GM12801 (cell line): ENCODE results near the gene TRMT44.

Source experiments
- TF ChIP-seq, protein P1 (sequence below): IDR thresholded peaks from one replicate; pipeline ENCODE4 v1.5.1; 2011; ENCODE audit warnings: control low read depth; ENCODE audit not compliant: insufficient read length; ENCODE audit errors: extremely low read depth

Gene TRMT44

DNA sequence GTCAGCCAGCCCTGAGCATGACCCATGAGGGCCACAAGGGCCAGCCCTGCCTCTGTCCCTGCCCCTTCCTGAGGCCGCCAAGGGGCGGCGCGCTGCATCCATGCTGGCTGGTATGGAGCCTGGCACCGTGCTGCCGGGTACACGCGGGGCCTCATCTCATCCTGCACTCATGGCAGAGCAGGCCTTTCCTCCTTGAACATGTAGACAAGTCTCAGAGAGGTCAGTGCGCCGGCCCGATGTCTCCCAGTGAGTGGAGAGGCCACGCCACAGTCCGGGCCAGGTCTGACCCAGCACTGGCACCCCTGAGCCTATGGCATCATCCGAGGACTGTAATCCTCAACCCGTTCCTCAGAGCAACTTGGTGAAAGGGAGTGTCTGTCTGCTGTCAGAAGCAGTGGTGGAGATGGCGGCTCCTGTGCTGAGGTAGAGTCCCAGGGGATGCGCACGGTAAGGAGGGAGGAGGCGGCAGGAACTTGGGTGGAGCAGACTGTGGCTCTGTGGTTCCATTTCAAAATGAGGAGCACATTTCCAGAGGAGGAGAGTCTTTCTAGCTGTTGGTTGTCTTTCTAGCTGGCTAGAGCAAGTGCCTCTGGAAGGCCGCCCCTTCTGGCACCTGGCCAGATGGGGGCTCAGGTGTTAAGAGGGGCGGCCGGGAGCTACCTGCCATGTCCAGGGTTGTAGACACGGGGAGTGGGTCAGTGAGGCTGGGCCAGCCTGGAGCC lies 32.8 kb downstream of the TRMT44 start:
- TF ChIP-seq, protein P1, sequence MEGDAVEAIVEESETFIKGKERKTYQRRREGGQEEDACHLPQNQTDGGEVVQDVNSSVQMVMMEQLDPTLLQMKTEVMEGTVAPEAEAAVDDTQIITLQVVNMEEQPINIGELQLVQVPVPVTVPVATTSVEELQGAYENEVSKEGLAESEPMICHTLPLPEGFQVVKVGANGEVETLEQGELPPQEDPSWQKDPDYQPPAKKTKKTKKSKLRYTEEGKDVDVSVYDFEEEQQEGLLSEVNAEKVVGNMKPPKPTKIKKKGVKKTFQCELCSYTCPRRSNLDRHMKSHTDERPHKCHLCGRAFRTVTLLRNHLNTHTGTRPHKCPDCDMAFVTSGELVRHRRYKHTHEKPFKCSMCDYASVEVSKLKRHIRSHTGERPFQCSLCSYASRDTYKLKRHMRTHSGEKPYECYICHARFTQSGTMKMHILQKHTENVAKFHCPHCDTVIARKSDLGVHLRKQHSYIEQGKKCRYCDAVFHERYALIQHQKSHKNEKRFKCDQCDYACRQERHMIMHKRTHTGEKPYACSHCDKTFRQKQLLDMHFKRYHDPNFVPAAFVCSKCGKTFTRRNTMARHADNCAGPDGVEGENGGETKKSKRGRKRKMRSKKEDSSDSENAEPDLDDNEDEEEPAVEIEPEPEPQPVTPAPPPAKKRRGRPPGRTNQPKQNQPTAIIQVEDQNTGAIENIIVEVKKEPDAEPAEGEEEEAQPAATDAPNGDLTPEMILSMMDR = no peak

DNA sequence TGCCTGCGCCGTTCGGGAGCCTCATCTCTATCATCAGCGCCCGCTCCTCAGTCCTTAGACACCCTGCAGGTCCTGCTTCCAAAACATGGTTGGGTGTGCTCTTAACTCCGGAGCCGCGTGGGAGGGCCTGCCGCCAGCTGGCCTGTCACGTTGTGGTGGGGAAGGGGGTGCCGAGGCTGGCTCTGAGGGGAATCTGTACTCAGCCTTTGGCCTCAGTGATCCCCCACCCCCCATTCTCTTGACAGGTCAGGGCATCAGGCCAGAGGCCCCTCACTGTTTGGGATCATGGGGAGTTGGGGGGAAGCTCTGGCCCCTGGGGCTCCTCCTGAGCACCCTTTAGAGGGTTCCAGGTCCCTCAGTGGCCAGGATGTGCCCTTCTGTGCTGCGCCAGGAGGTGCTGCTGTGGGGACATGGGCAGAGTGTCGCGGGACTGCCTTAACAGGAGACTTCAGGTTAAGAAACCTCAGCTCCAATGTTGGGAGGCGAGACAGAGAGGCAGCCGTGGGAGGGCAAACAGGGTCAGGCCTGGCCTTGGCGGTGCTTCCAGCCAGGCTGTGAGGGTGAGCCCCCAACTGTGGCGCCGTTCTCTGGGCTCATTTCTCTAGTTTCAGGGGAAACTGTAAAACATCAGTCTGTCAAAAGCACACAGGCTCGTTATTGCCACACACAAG lies 33.5 kb downstream of the TRMT44 start:
- TF ChIP-seq, protein P1 = no peak

DNA sequence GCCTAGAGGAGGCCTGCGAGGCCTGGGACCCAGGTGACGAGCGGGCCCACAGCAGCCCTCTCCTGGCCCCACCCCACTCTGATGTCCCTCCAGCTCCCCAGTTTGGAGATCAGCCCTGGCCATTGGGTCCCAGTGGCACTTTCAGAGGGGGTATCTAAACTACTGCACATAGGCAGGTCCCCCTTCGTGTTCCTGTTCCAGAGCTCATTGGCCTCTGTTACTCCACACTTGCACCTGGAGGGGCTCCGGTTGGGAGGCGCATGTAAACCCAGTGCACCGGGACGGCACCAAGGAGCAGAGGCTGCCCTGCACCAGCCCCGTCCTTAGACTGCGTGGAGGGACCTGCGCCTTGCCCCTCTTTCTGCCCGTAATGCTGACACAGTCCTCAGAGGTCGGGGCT lies 34.3 kb downstream of the TRMT44 start:
- TF ChIP-seq, protein P1 = no peak

DNA sequence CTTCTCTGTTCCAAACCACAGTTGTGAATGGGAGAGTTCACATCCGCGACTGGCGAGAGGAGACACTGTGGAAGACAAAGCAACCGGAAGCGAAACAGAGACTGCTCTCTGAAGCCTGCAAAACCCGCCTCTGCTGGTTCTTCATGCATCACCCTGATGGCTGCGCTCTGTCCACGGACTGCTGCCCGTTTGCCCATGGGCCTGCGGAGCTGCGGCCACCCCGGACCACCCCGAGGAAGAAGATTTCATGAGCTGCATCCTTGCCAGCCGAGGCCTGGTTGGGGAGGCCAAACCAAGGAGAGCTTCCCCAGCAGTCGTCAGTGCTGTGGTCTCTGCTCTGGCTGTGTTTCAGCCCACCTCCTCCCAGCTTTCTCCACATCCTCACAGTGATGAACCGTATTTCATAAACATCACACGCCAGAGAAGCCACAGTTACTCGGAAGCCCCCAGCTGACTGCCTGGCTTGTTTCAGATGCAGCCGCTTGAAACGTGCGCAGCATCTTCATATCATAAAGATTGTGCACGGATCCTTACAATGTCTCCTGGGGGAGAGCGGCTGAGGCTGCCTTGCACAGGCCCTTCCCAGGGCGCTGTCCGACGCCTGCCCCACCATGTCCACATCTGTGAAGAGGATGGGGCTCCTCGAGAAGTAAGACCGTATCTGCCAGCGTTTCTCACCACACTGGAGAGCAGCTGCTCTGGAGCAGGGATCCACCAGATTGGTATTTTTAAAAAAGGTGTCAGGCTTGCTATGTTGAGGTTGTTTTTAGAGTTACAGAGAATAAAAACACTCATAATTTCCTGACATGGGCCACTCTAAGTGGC lies 35.4 kb downstream of the TRMT44 start:
- TF ChIP-seq, protein P1 = no peak

DNA sequence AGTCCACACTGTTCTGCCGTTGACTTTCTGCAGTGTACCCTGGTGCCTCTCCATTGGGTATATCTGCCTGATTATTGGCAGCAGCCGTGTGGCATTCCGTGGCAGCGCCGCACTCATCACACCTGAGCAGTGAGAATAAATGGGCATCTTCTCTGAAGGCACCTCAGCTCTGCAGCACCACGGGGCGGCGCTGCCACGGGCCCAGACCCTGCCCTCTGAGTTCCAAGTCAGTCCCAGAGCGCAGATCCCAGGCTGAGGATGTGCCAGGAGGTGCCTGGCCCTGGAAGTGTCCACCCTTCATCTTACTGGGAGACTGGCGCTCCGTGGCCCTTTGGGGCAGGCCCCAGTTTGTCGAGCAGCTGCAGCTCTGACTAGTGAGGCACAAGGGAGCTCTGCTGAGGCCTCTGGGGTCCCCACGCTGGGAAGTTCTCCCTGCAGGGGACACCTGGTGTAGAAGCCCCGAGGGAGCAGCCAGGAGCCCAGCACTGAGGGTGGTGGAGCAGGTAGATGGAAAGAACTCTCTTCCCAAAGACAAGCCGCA lies 36.6 kb downstream of the TRMT44 start:
- TF ChIP-seq, protein P1 = no peak

DNA sequence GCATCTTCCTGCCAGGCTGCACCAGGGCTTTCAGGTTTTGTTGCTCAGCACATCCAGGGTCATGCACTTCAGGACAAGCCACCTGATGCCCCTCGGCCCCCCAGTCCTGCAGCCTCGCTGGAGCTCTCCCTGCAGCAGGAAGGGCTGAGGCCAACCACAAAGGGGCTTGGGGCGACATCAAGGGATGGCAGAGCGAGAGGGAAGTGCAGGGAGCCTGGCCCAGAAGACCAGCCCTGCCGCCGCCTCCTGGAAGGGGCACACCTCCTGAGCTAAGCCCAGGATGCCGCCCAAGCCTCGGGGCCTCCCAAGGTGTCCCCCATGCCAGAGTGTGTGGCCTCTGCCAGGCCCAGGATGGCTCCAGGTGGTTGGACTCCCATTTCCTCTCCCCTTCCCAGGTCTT lies 37.1 kb downstream of the TRMT44 start:
- TF ChIP-seq, protein P1 = no peak

DNA sequence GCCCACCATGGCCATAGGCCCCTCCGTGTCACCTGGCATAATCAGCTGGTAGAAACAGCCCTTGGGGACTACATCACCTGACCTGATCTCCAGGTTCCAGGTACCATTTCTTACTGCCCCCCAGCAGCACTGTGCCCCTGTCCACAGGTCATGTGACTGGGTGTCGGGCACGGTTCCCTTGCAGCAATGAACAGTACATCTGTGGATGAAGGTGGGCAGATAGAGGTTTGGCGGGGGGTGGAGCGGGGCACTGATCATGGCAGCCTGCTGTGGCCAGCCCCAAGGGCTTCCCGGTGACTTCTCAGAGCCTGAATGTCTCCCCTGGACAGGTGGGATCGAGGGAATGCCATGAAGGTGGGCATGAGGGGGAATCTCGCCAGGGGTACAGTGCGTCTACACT lies 37.8 kb downstream of the TRMT44 start:
- TF ChIP-seq, protein P1 = no peak
